Stomach (tissue), 4 donors: ENCODE results near the gene ADGRL3.

Source experiments
- EP300 ChIP-seq: sonication (generic); formaldehyde crosslinking; IDR thresholded peaks from one replicate; pipeline ENCODE4 v1.6.1; 2017; ENCODE audit warnings: antibody characterized with exemption
- POLR2A ChIP-seq, 4 donors: fragments of 450-650 bp; IDR thresholded peaks; one replicate each; pipeline ENCODE4 v1.6.1; 2016; ENCODE audit warnings: antibody characterized with exemption in 4 of 4, control low read depth in 2 of 4, mild to moderate bottlenecking in 1 of 4, moderate library complexity in 1 of 4
- POLR2AphosphoS5 ChIP-seq, 3 donors: sonication (generic); formaldehyde crosslinking; IDR thresholded peaks; one replicate each; pipeline ENCODE4 v1.6.1; 2016; ENCODE audit warnings: antibody characterized with exemption in 3 of 3
- TF ChIP-seq, protein P1 (sequence below), 7 experiments: fragments of 450-650 bp in 4 of 7; fragments of 200-600 bp in 3 of 7; sonication (generic) in 3 of 7; IDR thresholded peaks; one replicate each; pipeline ENCODE4 v1.5.1; 2016 to 2019; ENCODE audit warnings: antibody characterized with exemption in 7 of 7, control low read depth in 2 of 7, mild to moderate bottlenecking in 1 of 7

- TF ChIP-seq, protein P1, sequence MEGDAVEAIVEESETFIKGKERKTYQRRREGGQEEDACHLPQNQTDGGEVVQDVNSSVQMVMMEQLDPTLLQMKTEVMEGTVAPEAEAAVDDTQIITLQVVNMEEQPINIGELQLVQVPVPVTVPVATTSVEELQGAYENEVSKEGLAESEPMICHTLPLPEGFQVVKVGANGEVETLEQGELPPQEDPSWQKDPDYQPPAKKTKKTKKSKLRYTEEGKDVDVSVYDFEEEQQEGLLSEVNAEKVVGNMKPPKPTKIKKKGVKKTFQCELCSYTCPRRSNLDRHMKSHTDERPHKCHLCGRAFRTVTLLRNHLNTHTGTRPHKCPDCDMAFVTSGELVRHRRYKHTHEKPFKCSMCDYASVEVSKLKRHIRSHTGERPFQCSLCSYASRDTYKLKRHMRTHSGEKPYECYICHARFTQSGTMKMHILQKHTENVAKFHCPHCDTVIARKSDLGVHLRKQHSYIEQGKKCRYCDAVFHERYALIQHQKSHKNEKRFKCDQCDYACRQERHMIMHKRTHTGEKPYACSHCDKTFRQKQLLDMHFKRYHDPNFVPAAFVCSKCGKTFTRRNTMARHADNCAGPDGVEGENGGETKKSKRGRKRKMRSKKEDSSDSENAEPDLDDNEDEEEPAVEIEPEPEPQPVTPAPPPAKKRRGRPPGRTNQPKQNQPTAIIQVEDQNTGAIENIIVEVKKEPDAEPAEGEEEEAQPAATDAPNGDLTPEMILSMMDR (IDR thresholded peaks at IDR 0.05): no peak
- TF ChIP-seq POLR2A (IDR thresholded peaks at IDR 0.05): no peak
- TF ChIP-seq EP300: no peak
- no peak for TF ChIP-seq POLR2AphosphoS5 (IDR thresholded peaks at IDR 0.05)
Observed at GRCh38 chr4:61201561-61201960, 1.4 kb downstream of the ADGRL3 start.
